Gastrocnemius medialis (tissue), 4 donors: ENCODE data around the gene HNF4A. TPM values are rescaled to one million over a fixed set of nuclear protein-coding genes. Genes with fewer than 3 reads are reported as not detected.

ENCODE experiments used
- ATAC-seq, 2 donors: fragments of 150-250 bp; one replicate each; pipeline ENCODE4 v1.9.1; 2016
- DNase-seq, 2 donors: peaks; one replicate each; pipeline ENCODE4 v3.0.0-alpha.2; 2019
- H3K27ac ChIP-seq, 4 donors: fragments of 200-600 bp; sonication (generic); 1 replicate in 1 of 4; 2 replicates in 3 of 4; pipeline ENCODE4 v1.5.1; 2016 to 2018; ENCODE audit warnings: mild to moderate bottlenecking in 2 of 4, moderate library complexity in 1 of 4
- H3K27me3 ChIP-seq, 3 donors: fragments of 200-600 bp; sonication (generic) in 2 of 3; 1 replicate in 1 of 3; 2 replicates in 2 of 3; pipeline versions ENCODE4 v1.5.1 to v1.6.0; 2016 to 2019; ENCODE audit warnings: mild to moderate bottlenecking in 1 of 3, moderate library complexity in 1 of 3
- H3K36me3 ChIP-seq, 2 donors: fragments of 200-600 bp; sonication (generic) in 1 of 2; one replicate each; pipeline ENCODE4 v1.5.1; 2017 to 2018
- H3K4me1 ChIP-seq, 2 donors: fragments of 200-600 bp; sonication (generic) in 1 of 2; one replicate each; pipeline ENCODE4 v1.5.1; 2016 to 2017; ENCODE audit warnings: mild to moderate bottlenecking in 2 of 2
- H3K4me3 ChIP-seq, 4 donors: fragments of 200-600 bp; sonication (generic) in 3 of 4; 1 replicate in 1 of 4; 2 replicates in 3 of 4; pipeline ENCODE4 v1.5.1; 2016 to 2019; ENCODE audit warnings: mild to moderate bottlenecking in 2 of 4
- H3K9me3 ChIP-seq, 3 donors: fragments of 200-600 bp; sonication (generic) in 2 of 3; 1 replicate in 1 of 3; 2 replicates in 2 of 3; pipeline ENCODE4 v1.5.1; 2016 to 2019
- CTCF ChIP-seq, 5 experiments: fragments of 450-650 bp in 3 of 5; fragments of 200-600 bp in 2 of 5; sonication (generic) in 2 of 5; IDR thresholded peaks in 4 of 5; conservative IDR thresholded peaks in 1 of 5; 1 replicate in 4 of 5; 2 replicates in 1 of 5; pipeline ENCODE4 v1.5.1; 2016 to 2019; ENCODE audit warnings: antibody characterized with exemption in 5 of 5, mild to moderate bottlenecking in 3 of 5, moderate library complexity in 3 of 5
- POLR2A ChIP-seq, 2 donors: fragments of 450-650 bp; IDR thresholded peaks; one replicate each; pipeline ENCODE4 v1.6.1; 2017; ENCODE audit warnings: antibody characterized with exemption in 2 of 2, mild to moderate bottlenecking in 2 of 2, moderate library complexity in 2 of 2
- in situ Hi-C, 4 donors: fragments of 200-750 bp; cut with MboI; loops; one replicate each; pipeline versions ENCODE4 v1.15.0 to v1.8.0; 2017; ENCODE audit warnings: low sequenced_read_pairs in 4 of 4
- intact Hi-C: fragments of 100-400 bp; cut with DNase I; formaldehyde crosslinking; loops from one replicate; pipeline ENCODE4 v1.15.1; 2023; ENCODE audit warnings: low total_unique reads
- total RNA-seq, 4 donors: library from RNA; depleted of rRNA; stranded (reverse); fragments of >200 nt; gene quantifications; one replicate each; pipeline versions ENCODE4 v1.1.0 to v1.2.3, GENCODE V29; 2016

The HNF4A gene
- total RNA-seq, 4 donors from 2014 or later, result 0.29 to 0.83 (median 0.51) TPM; not detected in 1

- TF ChIP-seq CTCF (IDR thresholded peaks at IDR 0.05 in 4 of 5, conservative IDR thresholded peaks at IDR 0.05 in 1 of 5) (no peak), POLR2A (IDR thresholded peaks at IDR 0.05) (no peak)
- Histone ChIP-seq H3K4me1 (no peaks in the 10 kb centered on the region), H3K4me3 (no peak overlapping the region), H3K36me3 (no peaks in the 10 kb centered on the region), H3K27me3 (no peaks in the 10 kb centered on the region), H3K9me3 (no peaks in the 10 kb centered on the region), H3K27ac (no peak overlapping the region)
- in situ Hi-C loops, result no loop called here
- DNase-seq (no peak), ATAC-seq (no peak)
- intact Hi-C loops, result no loop called here
These were observed 7.3 kb upstream of the HNF4A start for GRCh38 chr20:44348168-44348659.

- Histone ChIP-seq H3K4me3 (no peak overlapping the region), H3K27me3 (peaks cover 0 to 2% (median 0%) of the 10 kb centered on the region in 3 donors), H3K36me3 (no peaks in the 10 kb centered on the region), H3K27ac (no peak overlapping the region), H3K9me3 (no peaks in the 10 kb centered on the region), H3K4me1 (no peaks in the 10 kb centered on the region)
- no peak for TF ChIP-seq CTCF (IDR thresholded peaks at IDR 0.05 in 4 of 5, conservative IDR thresholded peaks at IDR 0.05 in 1 of 5)
- no peak for TF ChIP-seq POLR2A (IDR thresholded peaks at IDR 0.05)
- DNase-seq (no peak), ATAC-seq (no peak)
- intact Hi-C loops (no loop called here), in situ Hi-C loops (no loop called here)
These were observed 6.2 kb upstream of the HNF4A start for GRCh38 chr20:44349349-44349748.

GRCh38 chr20:44350567-44350966, 4.9 kb upstream of the HNF4A start:
- Histone ChIP-seq H3K27ac (no peak overlapping the region), H3K36me3 (no peaks in the 10 kb centered on the region), H3K27me3 (peaks cover 0 to 2% (median 0%) of the 10 kb centered on the region in 3 donors), H3K9me3 (no peaks in the 10 kb centered on the region), H3K4me1 (no peaks in the 10 kb centered on the region), H3K4me3 (no peak overlapping the region)
- TF ChIP-seq CTCF (IDR thresholded peaks at IDR 0.05 in 4 of 5, conservative IDR thresholded peaks at IDR 0.05 in 1 of 5), result no peak
- no peak for TF ChIP-seq POLR2A (IDR thresholded peaks at IDR 0.05)
- DNase-seq, result no peak
- ATAC-seq, result no peak
- intact Hi-C loops (no loop called here), in situ Hi-C loops (no loop called here)

- H3K36me3 ChIP-seq, result no peaks in the 10 kb centered on the region
- H3K4me3 ChIP-seq, result no peak overlapping the region
- H3K27ac ChIP-seq, result no peak overlapping the region
- no peaks in the 10 kb centered on the region for H3K4me1 ChIP-seq
- intact Hi-C loops, result no loop called here
- peaks cover 0 to 2% (median 0%) of the 10 kb centered on the region in 3 donors for H3K27me3 ChIP-seq
- TF ChIP-seq POLR2A (IDR thresholded peaks at IDR 0.05) (no peak), CTCF (IDR thresholded peaks at IDR 0.05 in 4 of 5, conservative IDR thresholded peaks at IDR 0.05 in 1 of 5) (no peak)
- DNase-seq, result no peak
- H3K9me3 ChIP-seq, result no peaks in the 10 kb centered on the region
- in situ Hi-C loops, result no loop called here
- ATAC-seq, result no peak
These were observed 461 bp upstream of the HNF4A start for GRCh38 chr20:44354979-44355497.

GRCh38 chr20:44356353-44356723, 839 bp downstream of the HNF4A start:
- no peaks in the 10 kb centered on the region for H3K9me3 ChIP-seq
- H3K4me1 ChIP-seq, result no peaks in the 10 kb centered on the region
- in situ Hi-C loops, result no loop called here
- DNase-seq (no peak), ATAC-seq (no peak)
- no peaks in the 10 kb centered on the region for H3K36me3 ChIP-seq
- TF ChIP-seq POLR2A (IDR thresholded peaks at IDR 0.05), result no peak
- TF ChIP-seq CTCF (IDR thresholded peaks at IDR 0.05 in 4 of 5, conservative IDR thresholded peaks at IDR 0.05 in 1 of 5), result no peak
- H3K27ac ChIP-seq, result no peak overlapping the region
- H3K4me3 ChIP-seq, result no peak overlapping the region
- H3K27me3 ChIP-seq, result peaks cover 0 to 2% (median 0%) of the 10 kb centered on the region in 3 donors
- intact Hi-C loops, result no loop called here
